Stimulated activated naive CD8-positive, alpha-beta T cell treated with anti-CD3 and anti-CD28 coated beads, Interleukin-15, Interleukin-2, amounts not matched to agents 100 ng/mL and 50 ng/mL, for 24 hours (primary cell): Measurements from ENCODE around the gene ADGRB3.
"Not testable (repeated sequence)": the region's sequence is repeated elsewhere in the genome, so short reads cannot be mapped to it uniquely, and the experiment has no call there.

Source experiments
- H3K27ac Mint-ChIP-seq: one replicate; pipeline ENCODE4 v1.8.0; 2021; ENCODE audit warnings: mild to moderate bottlenecking, mixed read lengths
- H3K27me3 Mint-ChIP-seq: one replicate; pipeline ENCODE4 v1.8.0; 2021; ENCODE audit warnings: mixed read lengths
- H3K36me3 Mint-ChIP-seq: one replicate; pipeline ENCODE4 v1.8.0; 2021; ENCODE audit warnings: low read depth, mixed read lengths
- H3K4me1 Mint-ChIP-seq: one replicate; pipeline ENCODE4 v1.8.0; 2021; ENCODE audit warnings: low read depth, mixed read lengths
- H3K4me3 Mint-ChIP-seq: one replicate; pipeline ENCODE4 v1.8.0; 2021; ENCODE audit warnings: mild to moderate bottlenecking, mixed read lengths
- H3K9me3 Mint-ChIP-seq: one replicate; pipeline ENCODE4 v1.8.0; 2021; ENCODE audit warnings: mixed read lengths

Gene ADGRB3

GRCh38 chr6:69386426-69386825, 751.3 kb downstream of the ADGRB3 start:
- H3K36me3 Mint-ChIP-seq: no peaks in the 10 kb centered on the region
- H3K27ac Mint-ChIP-seq: no peak overlapping the region
- H3K4me1 Mint-ChIP-seq: no peaks in the 10 kb centered on the region
- H3K27me3 Mint-ChIP-seq: peaks cover 3% of the 10 kb centered on the region
- no peaks in the 10 kb centered on the region for H3K9me3 Mint-ChIP-seq
- H3K4me3 Mint-ChIP-seq: no peak overlapping the region

DNA sequence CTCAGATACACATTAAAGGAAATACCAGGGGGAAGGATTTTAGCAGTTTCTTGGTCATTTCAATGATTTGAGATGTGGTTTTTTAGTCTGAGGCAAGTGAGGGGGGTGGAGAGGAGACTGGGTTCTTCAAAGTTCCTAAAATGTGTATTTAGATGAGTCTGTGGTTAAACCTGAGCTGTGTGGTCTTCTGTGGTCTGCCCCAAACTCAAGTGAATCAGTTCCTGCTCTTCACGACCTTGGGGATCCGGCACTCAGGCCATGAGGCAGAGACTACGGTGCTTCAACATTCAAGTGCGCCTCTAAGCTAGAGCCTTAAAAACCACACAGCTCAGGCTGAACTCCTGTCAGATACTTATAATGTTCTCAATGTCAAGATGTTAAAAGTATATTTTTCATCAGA, 755.0 kb downstream of the ADGRB3 start:
- Mint-ChIP-seq H3K36me3 (no peaks in the 10 kb centered on the region), H3K27ac (no peak overlapping the region), H3K4me1 (no peaks in the 10 kb centered on the region), H3K9me3 (no peaks in the 10 kb centered on the region), H3K4me3 (no peak overlapping the region), H3K27me3 (peaks cover 3% of the 10 kb centered on the region)

- Mint-ChIP-seq H3K4me3 (no peak overlapping the region), H3K9me3 (no peaks in the 10 kb centered on the region), H3K27ac (no peak overlapping the region), H3K27me3 (peaks cover 3% of the 10 kb centered on the region), H3K4me1 (no peaks in the 10 kb centered on the region), H3K36me3 (no peaks in the 10 kb centered on the region)
Measured at GRCh38 chr6:69391106-69391505, 756.0 kb downstream of the ADGRB3 start.

GRCh38 chr6:69392745-69393144, 757.7 kb downstream of the ADGRB3 start:
- no peak overlapping the region for H3K4me3 Mint-ChIP-seq

DNA sequence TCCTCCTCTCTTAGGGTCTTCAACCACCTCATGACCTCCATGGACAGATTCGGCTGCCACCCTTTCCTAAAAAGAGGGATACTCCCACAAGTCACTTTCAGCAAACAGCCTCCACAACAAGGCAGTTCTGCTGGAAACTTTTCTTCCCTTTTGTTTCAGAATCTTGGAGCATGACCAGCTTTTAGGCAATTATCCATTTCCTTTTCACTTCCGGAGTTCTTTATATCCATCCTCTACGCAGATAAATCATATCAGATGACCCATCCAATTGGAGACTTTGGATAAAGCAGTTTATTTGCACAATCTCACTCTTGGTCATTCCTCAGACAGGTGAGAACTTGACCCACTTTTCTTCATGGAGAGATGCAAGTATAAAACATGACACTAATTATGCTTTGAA, 763.2 kb downstream of the ADGRB3 start:
- H3K27ac Mint-ChIP-seq: no peak overlapping the region
- no peaks in the 10 kb centered on the region for H3K9me3 Mint-ChIP-seq
- no peaks in the 10 kb centered on the region for H3K36me3 Mint-ChIP-seq
- no peaks in the 10 kb centered on the region for H3K27me3 Mint-ChIP-seq
- no peak overlapping the region for H3K4me3 Mint-ChIP-seq
- H3K4me1 Mint-ChIP-seq: no peaks in the 10 kb centered on the region

More at GRCh38 chr6:69392745-69393144, 757.7 kb downstream of the ADGRB3 start:
- Mint-ChIP-seq H3K27me3 (peaks cover 3% of the 10 kb centered on the region), H3K4me1 (no peaks in the 10 kb centered on the region), H3K27ac (no peak overlapping the region), H3K36me3 (no peaks in the 10 kb centered on the region), H3K9me3 (no peaks in the 10 kb centered on the region)

GRCh38 chr6:69398729-69399128, 763.6 kb downstream of the ADGRB3 start:
- H3K4me3 Mint-ChIP-seq: no peak overlapping the region
- H3K27ac Mint-ChIP-seq: no peak overlapping the region
- no peaks in the 10 kb centered on the region for H3K4me1 Mint-ChIP-seq
- H3K9me3 Mint-ChIP-seq: no peaks in the 10 kb centered on the region
- H3K27me3 Mint-ChIP-seq: no peaks in the 10 kb centered on the region
- H3K36me3 Mint-ChIP-seq: no peaks in the 10 kb centered on the region

DNA sequence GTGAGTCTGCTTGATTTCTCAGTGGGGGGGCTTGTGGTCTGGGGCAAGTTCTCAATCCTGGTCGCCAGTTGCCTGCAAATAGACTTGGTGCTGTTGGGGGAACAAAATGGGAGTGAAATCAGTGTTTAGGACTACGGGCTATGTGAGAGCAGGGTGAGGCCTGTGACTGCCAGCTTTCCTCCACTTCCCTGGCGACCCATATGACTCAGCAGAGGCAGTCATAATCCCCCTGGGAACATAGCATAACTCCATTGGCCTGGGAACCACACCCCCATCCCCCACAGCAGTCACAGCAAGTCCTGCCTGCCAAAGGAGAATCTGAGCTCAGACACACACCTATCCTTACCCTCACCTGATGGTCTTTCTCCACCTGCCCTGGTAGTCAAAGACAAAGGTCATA, 773.8 kb downstream of the ADGRB3 start:
- Mint-ChIP-seq H3K4me3 (no peak overlapping the region), H3K9me3 (peaks cover 17% of the 10 kb centered on the region), H3K36me3 (no peaks in the 10 kb centered on the region), H3K27ac (no peak overlapping the region), H3K4me1 (no peaks in the 10 kb centered on the region), H3K27me3 (no peaks in the 10 kb centered on the region)

- peaks cover 6% of the 10 kb centered on the region for H3K9me3 Mint-ChIP-seq
- no peak overlapping the region for H3K4me3 Mint-ChIP-seq
- no peaks in the 10 kb centered on the region for H3K4me1 Mint-ChIP-seq
- no peaks in the 10 kb centered on the region for H3K27me3 Mint-ChIP-seq
- H3K27ac Mint-ChIP-seq: no peak overlapping the region
- no peaks in the 10 kb centered on the region for H3K36me3 Mint-ChIP-seq
Measured at GRCh38 chr6:69416776-69417175, 781.7 kb downstream of the ADGRB3 start.

DNA sequence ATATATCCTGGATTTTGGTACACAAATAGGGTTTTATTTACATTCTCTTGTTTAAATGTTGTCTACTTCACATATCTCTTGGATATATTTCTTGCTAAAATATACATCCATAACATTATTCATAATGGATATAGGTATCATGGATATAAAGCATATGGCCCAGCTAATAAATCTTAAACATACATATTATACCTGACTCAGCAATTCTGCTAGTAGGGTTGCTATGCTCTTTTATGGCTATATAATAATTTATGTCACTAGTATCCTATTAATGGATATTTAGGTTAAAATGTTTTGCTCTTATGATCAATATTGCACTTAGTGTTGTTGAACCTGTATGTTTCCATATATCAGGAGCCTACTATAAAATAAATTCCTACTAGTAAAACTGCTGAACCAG, 786.2 kb downstream of the ADGRB3 start:
- no peaks in the 10 kb centered on the region for H3K9me3 Mint-ChIP-seq

GRCh38 chr6:69422020-69422419, 786.9 kb downstream of the ADGRB3 start:
- Mint-ChIP-seq H3K9me3 (no peaks in the 10 kb centered on the region), H3K27ac (no peak overlapping the region), H3K36me3 (no peaks in the 10 kb centered on the region), H3K4me1 (no peaks in the 10 kb centered on the region), H3K4me3 (no peak overlapping the region), H3K27me3 (no peaks in the 10 kb centered on the region)

More for the DNA sequence above, 786.2 kb downstream of the ADGRB3 start:
- Mint-ChIP-seq H3K27ac (no peak overlapping the region), H3K27me3 (no peaks in the 10 kb centered on the region), H3K4me3 (no peak overlapping the region), H3K4me1 (no peaks in the 10 kb centered on the region), H3K36me3 (no peaks in the 10 kb centered on the region)

- H3K36me3 Mint-ChIP-seq: no peaks in the 10 kb centered on the region
- no peaks in the 10 kb centered on the region for H3K9me3 Mint-ChIP-seq
- no peaks in the 10 kb centered on the region for H3K4me1 Mint-ChIP-seq
- no peak overlapping the region for H3K4me3 Mint-ChIP-seq
- H3K27me3 Mint-ChIP-seq: no peaks in the 10 kb centered on the region
- no peak overlapping the region for H3K27ac Mint-ChIP-seq
Measured at GRCh38 chr6:69422475-69422874, 787.4 kb downstream of the ADGRB3 start.

DNA sequence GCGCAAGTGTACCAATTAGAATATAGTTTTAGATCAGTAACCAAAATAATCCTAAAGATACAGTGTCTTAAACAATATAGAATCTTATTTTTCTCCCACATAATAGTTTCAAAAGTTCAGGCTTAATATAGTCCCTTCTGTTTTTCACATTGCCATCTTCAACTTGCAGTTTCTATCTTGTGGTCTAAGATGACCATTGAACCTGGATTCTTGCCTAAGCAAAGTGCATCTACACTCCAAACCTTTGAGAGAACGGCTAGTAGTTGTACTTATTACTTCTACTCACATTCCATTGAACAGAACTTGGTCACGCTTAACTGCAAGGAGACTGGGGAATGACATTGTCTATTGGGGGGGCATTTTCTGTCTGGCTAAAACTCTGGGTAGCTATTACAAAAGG, 788.7 kb downstream of the ADGRB3 start:
- Mint-ChIP-seq H3K36me3 (no peaks in the 10 kb centered on the region), H3K27ac (no peak overlapping the region), H3K4me1 (no peaks in the 10 kb centered on the region), H3K27me3 (no peaks in the 10 kb centered on the region), H3K9me3 (no peaks in the 10 kb centered on the region), H3K4me3 (no peak overlapping the region)

DNA sequence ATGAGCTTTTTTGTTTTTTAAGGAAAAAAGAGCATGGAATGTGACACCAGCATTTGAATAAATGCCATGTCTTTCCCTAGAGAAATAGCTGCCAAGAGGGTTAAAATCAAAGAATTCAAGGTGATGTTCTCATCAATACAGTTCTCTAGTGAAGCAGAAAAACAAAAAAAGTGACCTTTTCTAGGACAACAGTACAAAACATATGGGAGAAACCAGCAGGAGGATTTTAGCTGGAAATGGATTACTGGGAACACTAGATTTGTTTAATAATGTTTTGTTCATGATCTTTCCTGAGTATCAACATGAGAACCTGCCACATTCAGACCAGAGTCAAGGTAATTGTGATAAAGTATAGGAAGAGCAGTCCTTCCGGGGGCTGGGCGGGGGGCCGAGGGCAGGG, 789.5 kb downstream of the ADGRB3 start:
- H3K27ac Mint-ChIP-seq: no peak overlapping the region
- H3K36me3 Mint-ChIP-seq: no peaks in the 10 kb centered on the region
- no peaks in the 10 kb centered on the region for H3K27me3 Mint-ChIP-seq
- no peaks in the 10 kb centered on the region for H3K9me3 Mint-ChIP-seq
- H3K4me1 Mint-ChIP-seq: no peaks in the 10 kb centered on the region
- no peak overlapping the region for H3K4me3 Mint-ChIP-seq

- H3K4me1 Mint-ChIP-seq: no peaks in the 10 kb centered on the region
Measured at GRCh38 chr6:69427882-69428281, 792.8 kb downstream of the ADGRB3 start.

DNA sequence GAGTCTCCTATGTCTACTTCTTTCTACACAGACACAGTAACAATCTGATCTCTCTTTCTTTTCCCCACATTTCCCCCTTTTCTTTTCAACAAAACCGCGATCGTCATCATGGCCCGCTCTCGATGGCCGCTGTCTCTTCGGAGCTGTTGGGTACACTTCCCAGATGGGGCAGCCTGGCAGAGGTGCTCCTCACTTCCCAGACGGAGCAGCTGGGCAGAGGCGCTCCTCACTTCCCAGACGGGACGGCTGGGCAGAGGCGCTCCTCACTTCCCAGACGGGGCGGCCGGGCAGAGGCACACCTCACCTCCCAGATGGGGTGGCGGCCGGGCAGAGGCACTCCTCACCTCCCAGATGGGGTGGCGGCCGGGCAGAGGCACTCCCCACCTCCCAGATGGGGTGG, 797.1 kb downstream of the ADGRB3 start:
- not testable (repeated sequence) for H3K27me3 Mint-ChIP-seq, H3K4me3 Mint-ChIP-seq, H3K9me3 Mint-ChIP-seq, H3K4me1 Mint-ChIP-seq, H3K27ac Mint-ChIP-seq, H3K36me3 Mint-ChIP-seq

More at GRCh38 chr6:69427882-69428281, 792.8 kb downstream of the ADGRB3 start:
- Mint-ChIP-seq H3K27ac (no peak overlapping the region), H3K9me3 (no peaks in the 10 kb centered on the region), H3K36me3 (no peaks in the 10 kb centered on the region), H3K27me3 (no peaks in the 10 kb centered on the region), H3K4me3 (no peak overlapping the region)

- not testable (repeated sequence) for H3K9me3 Mint-ChIP-seq, H3K27me3 Mint-ChIP-seq, H3K4me3 Mint-ChIP-seq, H3K4me1 Mint-ChIP-seq, H3K27ac Mint-ChIP-seq, H3K36me3 Mint-ChIP-seq
Measured at GRCh38 chr6:69433116-69433515, 798.0 kb downstream of the ADGRB3 start.

DNA sequence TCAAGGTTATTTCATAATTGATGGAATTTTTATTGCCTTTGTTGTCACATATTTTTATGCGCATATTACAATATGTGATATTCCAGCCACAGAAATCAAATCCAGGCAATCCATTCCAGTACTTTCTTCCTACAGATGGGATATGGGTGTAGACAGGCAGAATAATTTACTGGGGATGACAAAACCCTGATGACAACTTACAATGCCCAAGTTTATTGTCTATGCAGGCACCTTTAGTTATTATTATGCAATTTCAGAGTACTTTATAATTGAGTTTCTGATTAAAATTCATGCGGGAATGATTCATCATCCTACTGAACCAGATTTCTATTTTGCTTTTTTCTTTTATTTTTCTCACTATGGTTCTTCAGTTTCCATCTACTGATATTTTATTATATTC, 803.0 kb downstream of the ADGRB3 start:
- Mint-ChIP-seq H3K27me3 (no peaks in the 10 kb centered on the region), H3K36me3 (no peaks in the 10 kb centered on the region), H3K4me3 (no peak overlapping the region), H3K27ac (no peak overlapping the region), H3K9me3 (peaks cover 10% of the 10 kb centered on the region), H3K4me1 (no peaks in the 10 kb centered on the region)
